K562 (cell line): Measurements from ENCODE around the gene PACSIN1. TPM values are rescaled to one million over a fixed set of nuclear protein-coding genes. Genes with fewer than 3 reads are reported as not detected.
"Not testable (repeated sequence)": the region's sequence is repeated elsewhere in the genome, so short reads cannot be mapped to it uniquely, and the experiment has no call there.

ENCODE experiments used
- ATAC-seq: fragments of 200-7000 bp; cut with Tn5 transposase; 3 replicates; pipeline ENCODE4 v1.9.1; 2020; ENCODE audit warnings: moderate library complexity
- BruUV-seq: library from RNA; stranded (reverse); fragments of 400-500 nt; replicated peaks from 2 replicates; lab custom pipeline; 2021; lab: Mats Ljungman, UMichigan
- CTCF ChIA-PET: fragments of 300-600 bp; formaldehyde crosslinking; extraction: SDS; loops from one replicate; lab custom pipeline; 2021; ENCODE audit warnings: low intra/inter-chr PET ratio; lab: Yijun Ruan, JAX
- POLR2A ChIA-PET: fragments of 300-600, 350-650 bp; sonication (Branson Sonifier 250); formaldehyde crosslinking; extraction: SDS; loops from one replicate; lab custom pipeline; 2021; ENCODE audit warnings: antibody characterized with exemption, inconsistent platforms; lab: Yijun Ruan, JAX
- DNase-seq, 4 experiments: peaks; one replicate each; pipeline versions ENCODE4 v3.0.0 to v3.0.0-alpha.2; 2011 to 2018; ENCODE audit warnings: low spot score in 3 of 4, mixed read lengths in 3 of 4; ENCODE audit errors: extremely low read depth in 1 of 4
- FAIRE-seq: peaks from 2 replicates; lab custom pipeline; 2011; peaks lifted over from hg19 to GRCh38; lab: Jason Lieb, UNC
- H2AFZ ChIP-seq: 2 replicates; pipeline ENCODE4 v1.6.0; 2011; ENCODE audit warnings: low read depth, low read length, control low read depth, inconsistent platforms
- H3K27ac ChIP-seq: fragments of 200-600 bp; 3 replicates; pipeline ENCODE4 v1.8.0; 2011; ENCODE audit warnings: low read depth, mild to moderate bottlenecking, control low read depth, inconsistent platforms, low read length, moderate library complexity, mixed read lengths; ENCODE audit errors: extremely low read depth
- H3K27me3 ChIP-seq, 2 experiments: fragments of 300-600 bp in 1 of 2; 2 replicates in 1 of 2; 3 replicates in 1 of 2; pipeline versions ENCODE4 v1.6.0 to v1.8.0; 2011; ENCODE audit warnings: inconsistent platforms in 2 of 2, low read length in 2 of 2, mild to moderate bottlenecking in 1 of 2, mixed read lengths in 1 of 2, moderate library complexity in 1 of 2; ENCODE audit not compliant: control insufficient read depth in 2 of 2, insufficient read depth in 2 of 2
- H3K36me3 ChIP-seq: fragments of 300-600 bp; 3 replicates; pipeline ENCODE4 v1.8.0; 2011; ENCODE audit warnings: mild to moderate bottlenecking, low read length, inconsistent platforms; ENCODE audit not compliant: control insufficient read depth, insufficient read depth
- H3K4me1 ChIP-seq, 2 experiments: fragments of 200-600 bp in 1 of 2; replicated peaks in 1 of 2; 2 replicates in 1 of 2; 3 replicates in 1 of 2; pipeline versions ENCODE4 v1.5.1 to v1.8.0; 2011; ENCODE audit warnings: inconsistent platforms in 2 of 2, low read length in 2 of 2, mild to moderate bottlenecking in 1 of 2, mixed read lengths in 1 of 2, moderate library complexity in 1 of 2; ENCODE audit not compliant: control insufficient read depth in 2 of 2, insufficient read depth in 2 of 2
- H3K4me2 ChIP-seq: 2 replicates; pipeline ENCODE4 v1.6.1; 2011; ENCODE audit warnings: low read length, control low read depth, inconsistent platforms, mixed read lengths; ENCODE audit not compliant: insufficient read depth
- H3K4me3 ChIP-seq: fragments of 200-600 bp; sonication (generic), shearing (Covaris generic); 2 replicates; pipeline ENCODE4 v1.5.1; 2016; ENCODE audit warnings: control low read depth, inconsistent platforms
- H3K79me2 ChIP-seq: fragments of 200-600 bp; 3 replicates; pipeline ENCODE4 v1.8.0; 2011; ENCODE audit warnings: low read length, inconsistent platforms; ENCODE audit not compliant: control insufficient read depth, insufficient read depth
- H3K9ac ChIP-seq, 2 experiments: 2 replicates each; pipeline versions ENCODE4 v1.6.0 to v1.6.1; 2011; ENCODE audit warnings: low read depth in 2 of 2, low read length in 2 of 2, control low read depth in 1 of 2, inconsistent platforms in 1 of 2, mild to moderate bottlenecking in 1 of 2, mixed read lengths in 1 of 2; ENCODE audit not compliant: insufficient read depth in 1 of 2
- H3K9me1 ChIP-seq: one replicate; pipeline ENCODE4 v1.6.0; 2011; ENCODE audit warnings: inconsistent platforms, mild to moderate bottlenecking, low read length, moderate library complexity; ENCODE audit not compliant: control insufficient read depth, insufficient read depth
- H3K9me3 ChIP-seq: replicated peaks from 2 replicates; pipeline ENCODE4 v1.5.1; 2011; ENCODE audit warnings: low read depth, low read length, inconsistent platforms; ENCODE audit not compliant: control insufficient read depth, insufficient read depth
- H4K20me1 ChIP-seq: replicated peaks from 2 replicates; pipeline ENCODE4 v1.6.1; 2011; ENCODE audit warnings: low read length, inconsistent platforms, mixed read lengths; ENCODE audit not compliant: control insufficient read depth, insufficient read depth
- ARID1B ChIP-seq: fragments of 450-650 bp; IDR thresholded peaks from 2 replicates; pipeline ENCODE4 v1.6.1; 2016; ENCODE audit warnings: antibody characterized with exemption, mild to moderate bottlenecking, inconsistent platforms
- CC2D1A ChIP-seq: fragments of 450-650 bp; IDR thresholded peaks from 2 replicates; pipeline ENCODE4 v1.6.1; 2017; ENCODE audit warnings: mild to moderate bottlenecking
- COPS2 ChIP-seq: fragments of 450-650 bp; conservative IDR thresholded peaks from 2 replicates; pipeline ENCODE4 v1.6.1; 2016; ENCODE audit warnings: mild to moderate bottlenecking, moderate library complexity
- DEAF1 ChIP-seq: fragments of 450-650 bp; formaldehyde crosslinking; IDR thresholded peaks from 2 replicates; pipeline ENCODE4 v1.4.0; 2020; ENCODE audit warnings: mild to moderate bottlenecking, moderate library complexity
- ERF ChIP-seq: fragments of 450-650 bp; formaldehyde crosslinking; IDR thresholded peaks from 2 replicates; pipeline ENCODE4 v1.4.0; 2020; ENCODE audit warnings: mild to moderate bottlenecking, mixed read lengths
- HDAC6 ChIP-seq: IDR thresholded peaks from 2 replicates; pipeline ENCODE4 v1.6.1; 2012; ENCODE audit warnings: low read depth, mild to moderate bottlenecking, control low read depth, inconsistent platforms, low read length, moderate library complexity
- HNRNPH1 ChIP-seq: fragments of 200-400 bp; formaldehyde crosslinking; optimal IDR thresholded peaks from 2 replicates; pipeline ENCODE3; 2017; ENCODE audit warnings: low read depth, mild to moderate bottlenecking, low read length, moderate library complexity
- NFRKB ChIP-seq: fragments of 450-650 bp; IDR thresholded peaks from 2 replicates; pipeline ENCODE4 v1.6.1; 2016; ENCODE audit warnings: low read depth
- NONO ChIP-seq, 2 experiments: fragments of 200-400 bp in 1 of 2; fragments of 450-650 bp in 1 of 2; formaldehyde crosslinking in 1 of 2; IDR thresholded peaks; 2 replicates each; pipeline ENCODE4 v1.6.1; 2017; ENCODE audit warnings: low read depth in 2 of 2, mild to moderate bottlenecking in 2 of 2, moderate library complexity in 2 of 2, low read length in 1 of 2
- SPI1 ChIP-seq: IDR thresholded peaks from 2 replicates; pipeline ENCODE4 v1.6.1; 2011; ENCODE audit warnings: low read depth, low read length, control low read depth, borderline replicate concordance
- THRA ChIP-seq: fragments of 450-650 bp; IDR thresholded peaks from 2 replicates; pipeline ENCODE4 v1.6.1; 2017; ENCODE audit warnings: mild to moderate bottlenecking, moderate library complexity
- THRAP3 ChIP-seq: fragments of 450-650 bp; IDR thresholded peaks from 2 replicates; pipeline ENCODE4 v1.6.1; 2016; ENCODE audit warnings: mild to moderate bottlenecking, inconsistent platforms, borderline replicate concordance
- ZNF212 ChIP-seq: fragments of 450-650 bp; formaldehyde crosslinking; IDR thresholded peaks from 2 replicates; pipeline ENCODE4 v1.4.0; 2020; ENCODE audit warnings: mild to moderate bottlenecking
- ZNF232 ChIP-seq: sonication (generic); formaldehyde crosslinking; IDR thresholded peaks from 2 replicates; pipeline ENCODE4 v1.8.0; 2022; ENCODE audit warnings: mild to moderate bottlenecking, missing genetic modification reagents
- ZNF253 ChIP-seq: fragments of 250-450 bp; sonication (Bioruptor Pico); conservative IDR thresholded peaks from 2 replicates; pipeline ENCODE4 v1.6.1; 2021; ENCODE audit warnings: mild to moderate bottlenecking
- ZNF324 ChIP-seq: fragments of 250-450 bp; sonication (Bioruptor Pico); IDR thresholded peaks from 2 replicates; pipeline ENCODE4 v1.4.0; 2020; ENCODE audit warnings: mild to moderate bottlenecking
- WGBS: fragments of 100-300 bp; shearing (Covaris generic); methylation state at CpG from one replicate; pipeline ENCODE4 v1.1.6; 2016; ENCODE audit warnings: low coverage, mixed read lengths; ENCODE audit not compliant: insufficient coverage; ENCODE audit errors: missing lambda C conversion rate; 5-methylcytosine and 5-hydroxymethylcytosine counted together
- in situ Hi-C: fragments of 300-500 bp; cut with MboI; formaldehyde crosslinking; loops from 4 replicates; pipeline ENCODE4 v1.15.0; 2018; ENCODE audit warnings: inconsistent platforms, mixed read lengths
- intact Hi-C: fragments of 100-400 bp; cut with micrococcal nuclease; formaldehyde crosslinking; loops from 2 replicates; pipeline ENCODE4 v1.14.2; 2022
- polyA plus RNA-seq, 8 experiments: library from polyadenylated mRNA; depleted of rRNA in 4 of 8; stranded (reverse) in 5 of 8; unstranded in 3 of 8; fragments of >200 nt; fragmentation: Nextera tagmentation in 2 of 8; fragmentation: Illumina TruSeq in 1 of 8; extraction: Ambion mirVana in 2 of 8; extraction: Trizol in 1 of 8; gene quantifications; 2 replicates each; pipeline versions ENCODE4 v1.2.1 to v1.2.3, GENCODE V29; 2011 to 2014; ENCODE audit warnings: inconsistent platforms in 1 of 8, missing spikeins in 1 of 8
- total RNA-seq, 7 experiments: library from RNA; depleted of rRNA in 6 of 7; stranded (reverse); fragments of >200 nt in 6 of 7; fragmentation: Illumina TruSeq in 2 of 7; extraction: Trizol in 2 of 7; gene quantifications; 2 replicates each; pipeline versions ENCODE4 v1.2.1 to v1.2.3, GENCODE V29; 2011 to 2021; ENCODE audit warnings: low replicate concordance in 1 of 7

The PACSIN1 gene
- total and polyA plus RNA-seq, 9 of the 15 experiments (the other 6 are each of a cell fraction or from before 2014, with no cell fraction given): 0.01 to 1.7 (median 0.45) TPM

- intact Hi-C loops, H2AFZ ChIP-seq, in situ Hi-C loops, BruUV-seq, H3K4me2 ChIP-seq, H3K4me1 ChIP-seq, ATAC-seq, H3K9me3 ChIP-seq, H4K20me1 ChIP-seq, H3K9me1 ChIP-seq, H3K27ac ChIP-seq, CTCF ChIA-PET, H3K79me2 ChIP-seq, H3K9ac ChIP-seq, H3K36me3 ChIP-seq, FAIRE-seq, H3K4me3 ChIP-seq, H3K27me3 ChIP-seq, DNase-seq: not testable (repeated sequence)
- POLR2A ChIA-PET: interaction anchor here (0.9 kb wide), 1 partner anchor 10 kb away, joined by 3 read pairs; no protein-coding TSS in a partner anchor
- WGBS: 67% methylated on average over 4 of the region's 5 CpGs
Measured at GRCh38 chr6:34483781-34484180, 17.9 kb downstream of the PACSIN1 start.

- no TSS peak for BruUV-seq
- in situ Hi-C loops: no loop called here
- Histone ChIP-seq H3K27me3 (no peaks in the 10 kb centered on the region), H2AFZ (no peak overlapping the region), H3K9me1 (no peaks in the 10 kb centered on the region), H3K4me3 (no peak overlapping the region), H3K4me1 (peaks cover 4 to 7% of the 10 kb centered on the region in 2 experiments; a peak in 3 of 5 replicates), H4K20me1 (no peaks in the 10 kb centered on the region), H3K9ac (no peak overlapping the region), H3K79me2 (no peaks in the 10 kb centered on the region), H3K27ac (no peak overlapping the region), H3K9me3 (no peaks in the 10 kb centered on the region), H3K4me2 (no peak overlapping the region), H3K36me3 (no peaks in the 10 kb centered on the region)
- intact Hi-C loops: no loop called here
- ChIA-PET POLR2A (no interaction called here), CTCF (no interaction called here)
- DNase-seq (no peak), FAIRE-seq (no peak), ATAC-seq (no peak)
- WGBS: 8% methylated on average over 1 of the region's 1 CpG
- TF ChIP-seq COPS2 (no peak), ERF (CRISPR knock-in tag) (no peak), THRAP3 (no peak), NONO (IDR thresholded peaks at IDR 0.05; ENCODE audit: low read depth in 2 of 2, low read length in 1 of 2) (no peak), HNRNPH1 (no peak), DEAF1 (CRISPR knock-in tag) (no peak), ZNF232 (CRISPR knock-in tag) (no peak), THRA (no peak), ZNF253 (no peak), ZNF212 (CRISPR knock-in tag) (no peak), ZNF324 (CRISPR knock-in tag) (no peak), SPI1 (no peak), HDAC6 (no peak), NFRKB (no peak), CC2D1A (no peak), ARID1B (no peak)
Measured at GRCh38 chr6:34484391-34484790, 18.5 kb downstream of the PACSIN1 start.
